A549 (cell line): ENCODE results near the gene GIMAP4. TPM values are rescaled to one million over a fixed set of nuclear protein-coding genes. Genes with fewer than 3 reads are reported as not detected.
"Not testable (repeated sequence)": the region's sequence is repeated elsewhere in the genome, so short reads cannot be mapped to it uniquely, and the experiment has no call there.

Experiments used
- ATAC-seq, 2 experiments: fragments of 200-7000 bp in 1 of 2; fragments of >200 bp in 1 of 2; cut with Nextera tagmentation in 1 of 2; cut with Tn5 transposase in 1 of 2; 3 replicates each; pipeline versions ENCODE4 v1.8.0 to v1.9.1; 2018 to 2020; ENCODE audit warnings: mild to moderate bottlenecking in 1 of 2, moderate library complexity in 1 of 2
- CTCF ChIA-PET: fragments of 300-600 bp; sonication (Branson Sonifier 250); formaldehyde crosslinking; extraction: SDS; loops from one replicate; lab custom pipeline; 2021; ENCODE audit warnings: antibody characterized with exemption, inconsistent platforms; lab: Yijun Ruan, JAX
- POLR2A ChIA-PET: fragments of 350-600 bp; formaldehyde crosslinking; extraction: SDS; loops from one replicate; lab custom pipeline; 2021; ENCODE audit warnings: antibody characterized with exemption, inconsistent platforms; lab: Yijun Ruan, JAX
- DNase-seq, 2 experiments: peaks; one replicate each; pipeline versions ENCODE4 v3.0.0 to v3.0.0-alpha.2; 2011 to 2016; ENCODE audit warnings: low read depth in 1 of 2, low spot score in 1 of 2
- FAIRE-seq: peaks from 2 replicates; lab custom pipeline; 2011; peaks lifted over from hg19 to GRCh38; lab: Jason Lieb, UNC
- H3K27ac ChIP-seq, 2 experiments: fragments of >200 bp; sonication (Bioruptor Twin); formaldehyde crosslinking; 3 replicates each; pipeline ENCODE4 v1.5.1; 2016 to 2017
- H3K4me1 ChIP-seq: fragments of >200 bp; sonication (Bioruptor Twin); formaldehyde crosslinking; 3 replicates; pipeline ENCODE4 v1.6.1; 2016
- H3K4me2 ChIP-seq: fragments of >200 bp; sonication (Bioruptor Twin); formaldehyde crosslinking; 3 replicates; pipeline ENCODE4 v1.6.1; 2016
- H3K4me3 ChIP-seq: fragments of >200 bp; sonication (Bioruptor Twin); formaldehyde crosslinking; 3 replicates; pipeline ENCODE4 v1.5.1; 2016
- H3K9me3 ChIP-seq: fragments of >200 bp; sonication (Bioruptor Twin); formaldehyde crosslinking; 3 replicates; pipeline ENCODE4 v1.6.1; 2016
- CTCF ChIP-seq: fragments of >200 bp; sonication (Bioruptor Twin); formaldehyde crosslinking; IDR thresholded peaks from 3 replicates; pipeline ENCODE4 v1.5.1; 2016
- EHMT2 ChIP-seq: fragments of 200-600 bp; sonication (generic); IDR thresholded peaks from 2 replicates; pipeline ENCODE4 v1.6.1; 2016; ENCODE audit warnings: antibody characterized with exemption, low read depth, mild to moderate bottlenecking, moderate library complexity
- EP300 ChIP-seq, 2 experiments: fragments of >200 bp; sonication (Bioruptor Twin); formaldehyde crosslinking; IDR thresholded peaks; 2 replicates in 1 of 2; 3 replicates in 1 of 2; pipeline ENCODE4 v1.6.1; 2016 to 2017
- FOSB ChIP-seq: fragments of 250-450 bp; sonication (Bioruptor Pico); IDR thresholded peaks from 2 replicates; pipeline ENCODE4 v1.5.0; 2020; ENCODE audit warnings: mild to moderate bottlenecking, moderate library complexity
- GATA3 ChIP-seq: IDR thresholded peaks from 2 replicates; pipeline ENCODE4 v1.6.1; 2012; ENCODE audit warnings: borderline replicate concordance
- HDAC2 ChIP-seq: fragments of 200-600 bp; sonication (generic); IDR thresholded peaks from 2 replicates; pipeline ENCODE4 v1.6.1; 2016
- HMGXB4 ChIP-seq: fragments of 250-450 bp; sonication (Bioruptor Pico); IDR thresholded peaks from 2 replicates; pipeline ENCODE4 v1.5.0; 2021; ENCODE audit warnings: mild to moderate bottlenecking, moderate library complexity, borderline replicate concordance
- HOXA7 ChIP-seq: fragments of 250-450 bp; sonication (Bioruptor Pico); IDR thresholded peaks from 2 replicates; pipeline ENCODE4 v1.5.0; 2020; ENCODE audit warnings: mild to moderate bottlenecking, moderate library complexity
- HOXB13 ChIP-seq: fragments of 250-450 bp; sonication (Bioruptor Pico); IDR thresholded peaks from 2 replicates; pipeline ENCODE4 v1.5.0; 2020; ENCODE audit warnings: low read depth, mild to moderate bottlenecking, moderate library complexity
- JUN ChIP-seq, 2 experiments: fragments of >200 bp; sonication (Bioruptor Twin); formaldehyde crosslinking; IDR thresholded peaks; 2 replicates in 1 of 2; 3 replicates in 1 of 2; pipeline ENCODE4 v1.6.1; 2016 to 2017
- JUNB ChIP-seq: fragments of >200 bp; sonication (Bioruptor Twin); formaldehyde crosslinking; IDR thresholded peaks from 2 replicates; pipeline ENCODE4 v1.6.1; 2016
- MAFK ChIP-seq: fragments of 450-650 bp; IDR thresholded peaks from 2 replicates; pipeline ENCODE4 v1.6.1; 2014; ENCODE audit not compliant: partially characterized antibody
- NFE2L2 ChIP-seq: fragments of 150-350 bp; conservative IDR thresholded peaks from 2 replicates; pipeline ENCODE4 v1.6.1; 2014; ENCODE audit warnings: low read length
- NPAS2 ChIP-seq: fragments of 250-450 bp; sonication (Bioruptor Pico); IDR thresholded peaks from 2 replicates; pipeline ENCODE4 v1.8.0; 2022; ENCODE audit warnings: mild to moderate bottlenecking, moderate library complexity, borderline replicate concordance
- NR3C1 ChIP-seq: fragments of >200 bp; sonication (Bioruptor Twin); formaldehyde crosslinking; IDR thresholded peaks from 3 replicates; pipeline ENCODE4 v1.6.1; 2017
- POLR2A ChIP-seq: IDR thresholded peaks from 2 replicates; pipeline ENCODE4 v1.6.1; 2012; ENCODE audit warnings: mild to moderate bottlenecking, low read length
- RAD21 ChIP-seq, 2 experiments: fragments of >200 bp in 1 of 2; sonication (Bioruptor Twin) in 1 of 2; formaldehyde crosslinking in 1 of 2; IDR thresholded peaks in 1 of 2; conservative IDR thresholded peaks in 1 of 2; 2 replicates in 1 of 2; 3 replicates in 1 of 2; pipeline ENCODE4 v1.6.1; 2012 to 2018; ENCODE audit warnings: inconsistent platforms in 1 of 2
- RCOR1 ChIP-seq: fragments of 150-350 bp; IDR thresholded peaks from 2 replicates; pipeline ENCODE4 v1.6.1; 2014; ENCODE audit warnings: antibody characterized with exemption, low read length, low read depth
- RFX5 ChIP-seq: fragments of 450-650 bp; IDR thresholded peaks from 2 replicates; pipeline ENCODE4 v1.7.1; 2014; ENCODE audit warnings: antibody characterized with exemption, mild to moderate bottlenecking, moderate library complexity
- ZC3H11A ChIP-seq: fragments of 450-650 bp; IDR thresholded peaks from 2 replicates; pipeline ENCODE4 v1.6.1; 2014; ENCODE audit warnings: antibody characterized with exemption, mild to moderate bottlenecking
- ZSCAN20 ChIP-seq: fragments of 250-450 bp; sonication (Bioruptor Pico); IDR thresholded peaks from 2 replicates; pipeline ENCODE4 v1.8.0; 2022; ENCODE audit warnings: mild to moderate bottlenecking, moderate library complexity
- WGBS: methylation state at CpG from one replicate; pipeline ENCODE4 v1.1.6; 2017; ENCODE audit errors: missing lambda C conversion rate; 5-methylcytosine and 5-hydroxymethylcytosine counted together
- polyA plus RNA-seq, 4 experiments: library from polyadenylated mRNA; depleted of rRNA in 3 of 4; stranded (reverse); fragments of >200 nt; fragmentation: RNase III in 1 of 4; extraction: RNeasy Plus Mini Kit Qiagen cat#74134 plus additional on column Dnase treatment in 1 of 4; gene quantifications; 2 replicates in 3 of 4; 3 replicates in 1 of 4; pipeline ENCODE4 v1.2.3, GENCODE V29; 2011 to 2017

Gene GIMAP4
- polyA plus RNA-seq, 2 of the 4 experiments (the other 2 are of a cell fraction) = not detected

DNA sequence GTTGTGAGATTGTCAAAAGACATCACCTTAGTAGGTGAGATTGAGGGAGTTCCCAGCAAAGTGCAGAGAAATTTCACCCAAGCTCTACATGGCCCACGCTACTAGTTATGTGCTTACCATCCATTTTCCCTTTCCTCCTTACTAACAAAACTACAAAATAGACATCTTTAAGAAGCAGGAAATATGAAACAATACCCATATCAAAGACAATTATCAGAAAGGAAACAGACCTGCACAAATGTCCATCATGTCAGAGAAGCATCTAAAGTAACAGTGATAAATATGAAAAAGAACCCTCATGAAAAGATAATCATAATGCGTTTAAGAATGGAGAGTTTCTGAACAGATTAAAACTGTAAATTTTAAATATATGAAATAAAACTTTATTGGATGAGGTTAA, 28.2 kb downstream of the GIMAP4 start:
- Histone ChIP-seq H3K9me3 (no peaks in the 10 kb centered on the region), H3K4me1 (no peaks in the 10 kb centered on the region), H3K4me3 (no peak overlapping the region), H3K27ac (no peak overlapping the region), H3K4me2 (no peak overlapping the region)
- ATAC-seq = no peak
- DNase-seq = no peak
- TF ChIP-seq GATA3 (no peak), NPAS2 (CRISPR knock-in tag) (no peak), RFX5 (no peak), JUNB (no peak), ZSCAN20 (CRISPR knock-in tag) (no peak), JUN (IDR thresholded peaks at IDR 0.05) (no peak), EHMT2 (no peak), HMGXB4 (CRISPR knock-in tag) (no peak), ZC3H11A (no peak), RAD21 (conservative IDR thresholded peaks at IDR 0.05 in 1 of 2, IDR thresholded peaks at IDR 0.05 in 1 of 2) (no peak), HDAC2 (no peak), HOXB13 (CRISPR knock-in tag) (no peak), HOXA7 (no peak), EP300 (IDR thresholded peaks at IDR 0.05) (no peak), RCOR1 (no peak), CTCF (no peak), NR3C1 (no peak), POLR2A (no peak), FOSB (CRISPR knock-in tag) (no peak)
- 0% methylated on average over 2 of the region's 2 CpGs for WGBS
- no peak for FAIRE-seq
- CTCF ChIA-PET = no interaction called here
- POLR2A ChIA-PET = no interaction called here

DNA sequence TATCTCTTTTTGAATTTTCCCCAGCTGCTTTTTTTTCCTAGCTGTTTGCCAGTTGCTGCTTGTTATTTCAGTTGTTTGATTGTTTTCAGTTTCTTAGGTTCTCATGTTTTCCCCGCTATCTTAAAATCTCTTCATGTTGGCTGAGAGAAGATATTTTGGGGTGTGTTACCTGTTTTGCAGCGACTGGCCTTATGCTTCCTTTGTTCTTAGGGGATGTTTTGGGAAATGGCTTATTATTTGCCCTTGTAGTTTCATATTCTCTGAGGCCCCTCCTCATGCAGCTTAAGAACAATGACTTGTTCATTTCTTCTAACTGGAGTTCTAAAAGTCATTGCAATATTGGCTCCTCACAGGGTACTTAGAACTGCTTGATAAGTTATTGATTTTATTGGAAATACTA, 36.4 kb downstream of the GIMAP4 start:
- 27% methylated on average over 2 of the region's 2 CpGs for WGBS
- FAIRE-seq, H3K4me1 ChIP-seq, POLR2A ChIA-PET, DNase-seq, ATAC-seq, H3K4me2 ChIP-seq, H3K9me3 ChIP-seq, H3K4me3 ChIP-seq, CTCF ChIA-PET, H3K27ac ChIP-seq: not testable (repeated sequence)

GRCh38 chr7:150610233-150610632, 43.0 kb downstream of the GIMAP4 start:
- CTCF ChIA-PET = no interaction called here
- DNase-seq (no peak), FAIRE-seq (no peak), ATAC-seq (no peak)
- no peak overlapping the region for H3K4me2 ChIP-seq
- no peaks in the 10 kb centered on the region for H3K4me1 ChIP-seq
- WGBS = 5% methylated on average over 1 of the region's 1 CpG
- no peak overlapping the region for H3K4me3 ChIP-seq
- no peaks in the 10 kb centered on the region for H3K9me3 ChIP-seq
- no peak overlapping the region for H3K27ac ChIP-seq
- POLR2A ChIA-PET = no interaction called here
- TF ChIP-seq MAFK = peak; percentile 23
- TF ChIP-seq NFE2L2 = no peak
